WTC11 (cell line): ENCODE data around the gene SIRT5. TPM values are rescaled to one million over a fixed set of nuclear protein-coding genes. Genes with fewer than 3 reads are reported as not detected.

Source experiments
- ATAC-seq: fragments of 200-7000 bp; cut with Tn5 transposase; 2 replicates; pipeline ENCODE4 v1.10.0; 2021; ENCODE audit warnings: mild to moderate bottlenecking, moderate library complexity
- CTCF ChIA-PET: fragments of 300-600 bp; sonication (Branson Sonifier 250); formaldehyde crosslinking; loops from one replicate; lab custom pipeline; 2021; ENCODE audit warnings: antibody characterized with exemption; lab: Charles Lee
- POLR2A ChIA-PET: fragments of 350-600 bp; sonication (Branson Sonifier 250); formaldehyde crosslinking; loops from one replicate; lab custom pipeline; 2021; ENCODE audit warnings: antibody characterized with exemption; lab: Charles Lee
- DNase-seq: peaks from one replicate; pipeline ENCODE4 v3.0.0; 2021; ENCODE audit warnings: low spot score
- H3K27ac Mint-ChIP-seq: 2 replicates; pipeline ENCODE4 v1.8.0; 2021; ENCODE audit warnings: mixed read lengths
- H3K27me3 Mint-ChIP-seq: 2 replicates; pipeline ENCODE4 v1.8.0; 2021; ENCODE audit warnings: low read depth, mild to moderate bottlenecking, moderate library complexity, mixed read lengths
- H3K36me3 Mint-ChIP-seq: 2 replicates; pipeline ENCODE4 v1.8.0; 2021; ENCODE audit warnings: mixed read lengths
- H3K4me1 Mint-ChIP-seq: 2 replicates; pipeline ENCODE4 v1.8.0; 2022; ENCODE audit warnings: mixed read lengths
- H3K4me3 Mint-ChIP-seq: 2 replicates; pipeline ENCODE4 v1.8.0; 2021; ENCODE audit warnings: mild to moderate bottlenecking, moderate library complexity, mixed read lengths
- H3K9me3 Mint-ChIP-seq: 2 replicates; pipeline ENCODE4 v1.8.0; 2021; ENCODE audit warnings: mixed read lengths
- GABPB1 ChIP-seq: sonication (generic); formaldehyde crosslinking; IDR thresholded peaks from 2 replicates; pipeline ENCODE4 v1.8.1; 2023; ENCODE audit warnings: mild to moderate bottlenecking, missing genetic modification reagents
- JUN ChIP-seq: sonication (generic); formaldehyde crosslinking; IDR thresholded peaks from 2 replicates; pipeline ENCODE4 v1.8.0; 2023; ENCODE audit warnings: mild to moderate bottlenecking, missing genetic modification reagents
- MXD4 ChIP-seq: fragments of 250-450 bp; sonication (Bioruptor Pico); IDR thresholded peaks from 2 replicates; pipeline ENCODE4 v1.8.0; 2021; ENCODE audit warnings: mild to moderate bottlenecking, moderate library complexity, borderline replicate concordance
- MYBL2 ChIP-seq: sonication (generic); formaldehyde crosslinking; IDR thresholded peaks from 2 replicates; pipeline ENCODE4 v1.8.1; 2023; ENCODE audit warnings: mild to moderate bottlenecking, moderate library complexity, missing genetic modification reagents
- NFE2L1 ChIP-seq: sonication (generic); formaldehyde crosslinking; IDR thresholded peaks from 2 replicates; pipeline ENCODE4 v1.8.1; 2023; ENCODE audit warnings: missing genetic modification reagents
- RELA ChIP-seq: sonication (generic); formaldehyde crosslinking; IDR thresholded peaks from 2 replicates; pipeline ENCODE4 v1.8.1; 2022; ENCODE audit warnings: missing genetic modification reagents, mild to moderate bottlenecking, borderline replicate concordance
- SMAD3 ChIP-seq: sonication (generic); formaldehyde crosslinking; IDR thresholded peaks from 2 replicates; pipeline ENCODE4 v1.8.0; 2022; ENCODE audit warnings: missing genetic modification reagents, mild to moderate bottlenecking, borderline replicate concordance
- TEAD1 ChIP-seq: sonication (generic); formaldehyde crosslinking; IDR thresholded peaks from 2 replicates; pipeline ENCODE4 v1.8.0; 2022; ENCODE audit warnings: mild to moderate bottlenecking, missing genetic modification reagents
- TEAD4 ChIP-seq: sonication (generic); formaldehyde crosslinking; IDR thresholded peaks from 2 replicates; pipeline ENCODE4 v1.8.0; 2022; ENCODE audit warnings: mild to moderate bottlenecking, missing genetic modification reagents
- ZNF423 ChIP-seq: fragments of 250-450 bp; sonication (Bioruptor Pico); IDR thresholded peaks from 2 replicates; pipeline ENCODE4 v2.1.2; 2022; ENCODE audit warnings: mild to moderate bottlenecking, moderate library complexity
- ZNF671 ChIP-seq: fragments of 250-450 bp; sonication (Bioruptor Pico); IDR thresholded peaks from 2 replicates; pipeline ENCODE4 v1.8.0; 2021; ENCODE audit warnings: mild to moderate bottlenecking
- total RNA-seq: library from RNA; stranded (reverse); gene quantifications from 3 replicates; pipeline ENCODE4 v1.2.3, GENCODE V29; 2021
- TF ChIP-seq, protein P1 (sequence below): sonication (generic); formaldehyde crosslinking; IDR thresholded peaks from 2 replicates; pipeline ENCODE4 v1.8.0; 2022; ENCODE audit warnings: mild to moderate bottlenecking, missing genetic modification reagents
- TF ChIP-seq, protein P2 (sequence below): sonication (generic); formaldehyde crosslinking; IDR thresholded peaks from 2 replicates; pipeline ENCODE4 v1.8.1; 2022; ENCODE audit warnings: mild to moderate bottlenecking, missing genetic modification reagents, moderate library complexity, borderline replicate concordance
- TF ChIP-seq, protein P3 (sequence below): sonication (generic); formaldehyde crosslinking; IDR thresholded peaks from 2 replicates; pipeline ENCODE4 v1.8.1; 2023; ENCODE audit warnings: mild to moderate bottlenecking, moderate library complexity, missing genetic modification reagents
- TF ChIP-seq, protein P4 (sequence below): sonication (generic); formaldehyde crosslinking; IDR thresholded peaks from 2 replicates; pipeline ENCODE4 v1.8.0; 2023; ENCODE audit warnings: mild to moderate bottlenecking, missing genetic modification reagents
- TF ChIP-seq, protein P5 (sequence below): sonication (generic); formaldehyde crosslinking; IDR thresholded peaks from 2 replicates; pipeline ENCODE4 v1.8.1; 2022; ENCODE audit warnings: low read depth, missing genetic modification reagents, borderline replicate concordance

Gene SIRT5
- total RNA-seq, 1 experiment from 2014 or later = 11.8 TPM

DNA sequence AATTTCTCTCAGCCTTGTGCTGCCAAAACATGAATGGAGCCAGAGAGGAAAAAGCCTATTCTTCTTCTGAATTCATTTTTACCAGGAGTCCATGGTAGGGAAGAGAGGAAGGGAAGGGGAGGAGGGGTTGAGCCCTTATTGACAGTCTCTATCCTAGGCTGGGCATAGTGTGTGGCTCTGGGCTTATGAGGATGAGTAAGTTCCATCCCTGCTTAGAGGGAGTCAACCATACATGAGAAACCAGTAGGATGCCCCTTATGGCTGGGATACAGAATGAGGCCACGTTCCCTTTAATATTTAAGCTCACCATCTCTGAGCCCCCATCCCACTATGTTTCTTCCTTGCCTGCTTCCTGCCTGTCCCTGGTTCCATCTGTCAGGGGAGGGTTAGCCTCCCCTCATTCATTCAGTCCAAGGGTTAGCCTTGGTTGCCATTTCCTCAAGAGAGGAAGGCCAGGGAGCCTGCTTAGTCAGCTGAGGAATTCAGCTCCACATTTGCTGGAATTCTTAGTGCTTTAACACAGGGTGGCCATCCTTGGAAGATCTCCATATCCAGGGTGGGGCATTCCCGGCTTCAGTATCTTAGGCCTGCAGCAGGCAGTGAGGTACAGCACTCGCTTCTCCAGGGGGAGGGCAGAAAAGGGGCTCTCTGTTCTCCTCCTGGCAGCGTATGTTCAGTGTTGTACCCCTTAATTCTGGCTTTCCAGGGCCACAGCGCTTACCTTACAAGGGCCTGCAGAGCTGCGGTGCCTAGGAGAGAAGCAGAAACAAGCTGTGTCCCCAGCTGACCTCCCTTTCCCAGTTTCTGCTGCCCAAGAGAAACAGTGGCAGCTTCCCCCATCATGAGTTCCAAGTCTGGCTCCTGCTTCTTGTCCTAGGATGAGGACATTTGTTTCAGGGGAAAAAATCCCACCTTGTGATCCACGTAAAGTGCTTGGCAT, 12.5 kb downstream of the SIRT5 start:
- TF ChIP-seq, protein P1, sequence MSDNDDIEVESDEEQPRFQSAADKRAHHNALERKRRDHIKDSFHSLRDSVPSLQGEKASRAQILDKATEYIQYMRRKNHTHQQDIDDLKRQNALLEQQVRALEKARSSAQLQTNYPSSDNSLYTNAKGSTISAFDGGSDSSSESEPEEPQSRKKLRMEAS (CRISPR knock-in tag) = no peak
- TF ChIP-seq TEAD4 (no peak), JUN (no peak)
- H3K27me3 Mint-ChIP-seq = no peaks in the 10 kb centered on the region
- CTCF ChIA-PET = interaction anchor here (0.9 to 1.0 kb wide), 2 partner anchors 11 to 100 kb away, joined by 3 to 4 read pairs; partner anchors contain the start of gene GFOD1
- H3K9me3 Mint-ChIP-seq = no peaks in the 10 kb centered on the region
- no peak overlapping the region for H3K4me3 Mint-ChIP-seq
- H3K36me3 Mint-ChIP-seq = peaks cover 22% of the 10 kb centered on the region
- no peaks in the 10 kb centered on the region for H3K4me1 Mint-ChIP-seq
- no peak for ATAC-seq
- H3K27ac Mint-ChIP-seq = no peak overlapping the region
- POLR2A ChIA-PET = no interaction called here
- no peak for DNase-seq

DNA sequence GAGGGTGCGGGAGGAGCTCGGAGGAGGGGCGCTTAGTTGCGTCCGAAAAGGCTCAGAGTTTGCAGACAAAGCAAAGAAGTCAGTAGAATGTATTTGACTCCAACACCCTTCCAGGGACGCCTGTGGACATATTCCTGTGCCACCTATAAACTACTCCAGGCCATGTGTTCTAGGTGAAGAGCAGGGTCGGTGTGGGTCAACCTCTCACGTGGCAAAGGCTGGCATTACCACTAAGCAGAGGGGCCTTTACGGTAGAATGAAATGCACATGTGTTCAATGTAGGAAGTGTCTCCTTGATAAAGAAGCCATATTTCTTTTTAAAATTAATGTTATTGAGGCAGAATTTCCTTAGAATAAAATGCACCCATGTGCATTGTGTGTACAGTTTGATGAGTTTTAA, 15.4 kb downstream of the SIRT5 start:
- POLR2A ChIA-PET = no interaction called here

DNA sequence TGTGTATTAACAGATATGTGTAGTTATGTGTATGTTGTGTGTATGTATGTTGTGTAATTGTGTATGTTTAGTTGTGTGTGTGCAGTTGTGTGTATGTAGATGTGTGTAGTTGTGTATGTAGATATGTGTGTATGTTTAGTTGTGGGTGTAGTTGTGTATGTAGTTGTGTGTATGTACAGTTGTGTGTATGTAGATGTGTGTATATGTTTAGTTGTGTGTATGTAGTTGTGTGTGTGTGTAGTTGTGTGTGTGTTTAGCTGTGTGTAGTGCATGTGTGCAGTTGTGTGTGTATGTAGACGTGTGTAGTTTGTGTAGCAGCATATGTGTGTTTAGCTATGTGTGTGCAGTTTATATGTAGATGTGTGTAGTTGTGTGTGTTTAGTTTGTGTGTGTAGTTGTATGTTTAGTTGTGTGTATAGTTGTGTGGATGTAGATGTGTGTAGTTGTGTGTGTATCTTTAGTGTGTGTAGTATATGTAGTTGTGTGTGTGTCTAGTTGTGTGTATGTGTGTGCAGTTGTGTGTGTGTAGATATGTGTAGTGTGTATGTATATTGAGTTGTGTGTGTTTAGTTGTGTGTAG, 16.3 kb downstream of the SIRT5 start:
- H3K4me3 Mint-ChIP-seq = no peak overlapping the region
- CTCF ChIA-PET = interaction anchor here (1.0 kb wide), 1 partner anchor 25 kb away, joined by 3 read pairs; the partner anchor contains the start of gene NOL7

More for the DNA sequence above, 15.4 kb downstream of the SIRT5 start:
- H3K4me1 Mint-ChIP-seq = no peaks in the 10 kb centered on the region
- peaks cover 13% of the 10 kb centered on the region for H3K36me3 Mint-ChIP-seq
- no peak for ATAC-seq
- H3K9me3 Mint-ChIP-seq = no peaks in the 10 kb centered on the region
- TF ChIP-seq, protein P2, sequence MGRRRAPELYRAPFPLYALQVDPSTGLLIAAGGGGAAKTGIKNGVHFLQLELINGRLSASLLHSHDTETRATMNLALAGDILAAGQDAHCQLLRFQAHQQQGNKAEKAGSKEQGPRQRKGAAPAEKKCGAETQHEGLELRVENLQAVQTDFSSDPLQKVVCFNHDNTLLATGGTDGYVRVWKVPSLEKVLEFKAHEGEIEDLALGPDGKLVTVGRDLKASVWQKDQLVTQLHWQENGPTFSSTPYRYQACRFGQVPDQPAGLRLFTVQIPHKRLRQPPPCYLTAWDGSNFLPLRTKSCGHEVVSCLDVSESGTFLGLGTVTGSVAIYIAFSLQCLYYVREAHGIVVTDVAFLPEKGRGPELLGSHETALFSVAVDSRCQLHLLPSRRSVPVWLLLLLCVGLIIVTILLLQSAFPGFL = no peak
- TF ChIP-seq, all 79 proteins: peak for 0
- Mint-ChIP-seq H3K27me3 (no peaks in the 10 kb centered on the region), H3K4me3 (no peak overlapping the region), H3K27ac (no peak overlapping the region)
- CTCF ChIA-PET = interaction anchor here (1.2 to 1.7 kb wide), 2 partner anchors 15 to 25 kb away, joined by 3 to 10 read pairs; partner anchors contain the start of genes NOL7 and SIRT5
- no peak for DNase-seq

DNA sequence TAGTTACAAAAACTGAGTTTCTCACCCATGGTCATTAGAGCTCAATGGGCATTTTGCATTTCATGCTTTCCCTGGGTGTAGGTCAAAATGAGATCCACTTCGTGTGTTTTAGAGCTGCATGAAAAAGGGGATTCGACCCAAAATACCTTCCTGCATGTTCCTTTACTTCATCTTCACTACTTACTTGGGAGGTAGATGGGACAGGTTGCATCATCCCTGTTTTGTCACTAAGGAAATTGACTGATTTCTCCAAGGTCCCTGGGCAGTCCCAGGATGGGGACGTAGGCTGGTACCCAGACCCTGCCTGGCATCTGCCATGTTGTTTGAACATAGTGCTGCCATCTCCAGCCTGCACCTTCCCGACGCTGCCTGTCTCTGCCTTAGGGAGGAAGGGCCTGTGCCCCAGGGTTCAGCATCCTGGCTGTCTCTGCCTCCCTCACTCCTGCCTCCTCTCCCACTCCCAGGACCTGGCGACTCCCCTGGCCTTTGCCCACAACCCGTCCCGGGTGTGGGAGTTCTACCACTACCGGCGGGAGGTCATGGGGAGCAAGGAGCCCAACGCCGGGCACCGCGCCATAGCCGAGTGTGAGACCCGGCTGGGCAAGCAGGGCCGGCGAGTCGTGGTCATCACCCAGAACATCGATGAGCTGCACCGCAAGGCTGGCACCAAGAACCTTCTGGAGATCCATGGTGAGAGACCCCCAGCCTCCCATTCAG, 17.0 kb downstream of the SIRT5 start:
- no peak overlapping the region for H3K4me3 Mint-ChIP-seq
- no peak overlapping the region for H3K27ac Mint-ChIP-seq
- H3K27me3 Mint-ChIP-seq = no peaks in the 10 kb centered on the region
- H3K4me1 Mint-ChIP-seq = no peaks in the 10 kb centered on the region
- POLR2A ChIA-PET = interaction anchor here (1.0 kb wide), 1 partner anchor 12 kb away, joined by 3 read pairs; no protein-coding TSS in a partner anchor
- no peak for ATAC-seq
- no peak for DNase-seq
- CTCF ChIA-PET = interaction anchor here (1.0 to 1.3 kb wide), 2 partner anchors 17 to 24 kb away, joined by 3 read pairs; partner anchors contain the start of genes NOL7 and SIRT5
- H3K9me3 Mint-ChIP-seq = no peaks in the 10 kb centered on the region
- peaks cover 14% of the 10 kb centered on the region for H3K36me3 Mint-ChIP-seq
- no peak for TF ChIP-seq NFE2L1 (CRISPR knock-in tag)
- no peak for TF ChIP-seq ZNF423
- no peak for TF ChIP-seq RELA (CRISPR knock-in tag)
- TF ChIP-seq ZNF671 (CRISPR knock-in tag) = no peak
- no peak for TF ChIP-seq MYBL2
- no peak for TF ChIP-seq TEAD1 (CRISPR knock-in tag)
- TF ChIP-seq, protein P3, sequence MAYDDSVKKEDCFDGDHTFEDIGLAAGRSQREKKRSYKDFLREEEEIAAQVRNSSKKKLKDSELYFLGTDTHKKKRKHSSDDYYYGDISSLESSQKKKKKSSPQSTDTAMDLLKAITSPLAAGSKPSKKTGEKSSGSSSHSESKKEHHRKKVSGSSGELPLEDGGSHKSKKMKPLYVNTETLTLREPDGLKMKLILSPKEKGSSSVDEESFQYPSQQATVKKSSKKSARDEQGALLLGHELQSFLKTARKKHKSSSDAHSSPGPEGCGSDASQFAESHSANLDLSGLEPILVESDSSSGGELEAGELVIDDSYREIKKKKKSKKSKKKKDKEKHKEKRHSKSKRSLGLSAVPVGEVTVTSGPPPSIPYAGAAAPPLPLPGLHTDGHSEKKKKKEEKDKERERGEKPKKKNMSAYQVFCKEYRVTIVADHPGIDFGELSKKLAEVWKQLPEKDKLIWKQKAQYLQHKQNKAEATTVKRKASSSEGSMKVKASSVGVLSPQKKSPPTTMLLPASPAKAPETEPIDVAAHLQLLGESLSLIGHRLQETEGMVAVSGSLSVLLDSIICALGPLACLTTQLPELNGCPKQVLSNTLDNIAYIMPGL = no peak
- TF ChIP-seq, protein P4, sequence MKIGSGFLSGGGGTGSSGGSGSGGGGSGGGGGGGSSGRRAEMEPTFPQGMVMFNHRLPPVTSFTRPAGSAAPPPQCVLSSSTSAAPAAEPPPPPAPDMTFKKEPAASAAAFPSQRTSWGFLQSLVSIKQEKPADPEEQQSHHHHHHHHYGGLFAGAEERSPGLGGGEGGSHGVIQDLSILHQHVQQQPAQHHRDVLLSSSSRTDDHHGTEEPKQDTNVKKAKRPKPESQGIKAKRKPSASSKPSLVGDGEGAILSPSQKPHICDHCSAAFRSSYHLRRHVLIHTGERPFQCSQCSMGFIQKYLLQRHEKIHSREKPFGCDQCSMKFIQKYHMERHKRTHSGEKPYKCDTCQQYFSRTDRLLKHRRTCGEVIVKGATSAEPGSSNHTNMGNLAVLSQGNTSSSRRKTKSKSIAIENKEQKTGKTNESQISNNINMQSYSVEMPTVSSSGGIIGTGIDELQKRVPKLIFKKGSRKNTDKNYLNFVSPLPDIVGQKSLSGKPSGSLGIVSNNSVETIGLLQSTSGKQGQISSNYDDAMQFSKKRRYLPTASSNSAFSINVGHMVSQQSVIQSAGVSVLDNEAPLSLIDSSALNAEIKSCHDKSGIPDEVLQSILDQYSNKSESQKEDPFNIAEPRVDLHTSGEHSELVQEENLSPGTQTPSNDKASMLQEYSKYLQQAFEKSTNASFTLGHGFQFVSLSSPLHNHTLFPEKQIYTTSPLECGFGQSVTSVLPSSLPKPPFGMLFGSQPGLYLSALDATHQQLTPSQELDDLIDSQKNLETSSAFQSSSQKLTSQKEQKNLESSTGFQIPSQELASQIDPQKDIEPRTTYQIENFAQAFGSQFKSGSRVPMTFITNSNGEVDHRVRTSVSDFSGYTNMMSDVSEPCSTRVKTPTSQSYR (CRISPR knock-in tag) = no peak
- no peak for TF ChIP-seq SMAD3 (CRISPR knock-in tag)
- TF ChIP-seq, protein P5, sequence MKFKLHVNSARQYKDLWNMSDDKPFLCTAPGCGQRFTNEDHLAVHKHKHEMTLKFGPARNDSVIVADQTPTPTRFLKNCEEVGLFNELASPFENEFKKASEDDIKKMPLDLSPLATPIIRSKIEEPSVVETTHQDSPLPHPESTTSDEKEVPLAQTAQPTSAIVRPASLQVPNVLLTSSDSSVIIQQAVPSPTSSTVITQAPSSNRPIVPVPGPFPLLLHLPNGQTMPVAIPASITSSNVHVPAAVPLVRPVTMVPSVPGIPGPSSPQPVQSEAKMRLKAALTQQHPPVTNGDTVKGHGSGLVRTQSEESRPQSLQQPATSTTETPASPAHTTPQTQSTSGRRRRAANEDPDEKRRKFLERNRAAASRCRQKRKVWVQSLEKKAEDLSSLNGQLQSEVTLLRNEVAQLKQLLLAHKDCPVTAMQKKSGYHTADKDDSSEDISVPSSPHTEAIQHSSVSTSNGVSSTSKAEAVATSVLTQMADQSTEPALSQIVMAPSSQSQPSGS (CRISPR knock-in tag) = no peak

More for the DNA sequence above, 16.3 kb downstream of the SIRT5 start:
- Mint-ChIP-seq H3K27ac (no peak overlapping the region), H3K4me1 (no peaks in the 10 kb centered on the region), H3K9me3 (no peaks in the 10 kb centered on the region), H3K36me3 (peaks cover 8% of the 10 kb centered on the region), H3K27me3 (no peaks in the 10 kb centered on the region)
- POLR2A ChIA-PET = interaction anchor here (1.0 kb wide), 1 partner anchor 11 kb away, joined by 3 read pairs; no protein-coding TSS in a partner anchor
- no peak for DNase-seq
- no peak for TF ChIP-seq GABPB1 (CRISPR knock-in tag)
- TF ChIP-seq MXD4 = no peak
- ATAC-seq = no peak
